Measurements from ENCODE around the gene PPP1R8.
"Not testable (repeated sequence)": the region's sequence is repeated elsewhere in the genome, so short reads cannot be mapped to it uniquely, and the experiment has no call there.

The PPP1R8 gene

DNA sequence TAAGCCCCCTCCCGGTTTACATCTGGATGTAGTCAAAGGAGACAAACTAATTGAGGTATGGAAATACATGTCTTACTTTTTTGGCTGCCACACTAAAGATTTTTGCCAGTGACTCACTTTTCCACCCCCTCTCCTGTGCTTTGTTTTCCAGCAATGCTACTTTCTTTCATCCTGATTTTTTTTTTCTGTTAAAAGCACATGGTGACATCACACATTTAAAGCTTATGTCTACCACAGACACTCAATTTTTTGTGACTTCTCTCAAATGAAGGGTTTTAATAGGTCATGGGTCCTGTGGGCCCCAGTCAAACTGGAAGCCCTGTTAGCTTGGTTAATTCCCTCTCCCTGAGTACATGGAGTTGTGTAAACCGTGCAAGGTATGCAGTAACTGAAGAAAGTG is 2.2 kb downstream of the PPP1R8 start:
- DNase-seq (ENCODE audit: low read depth in 2 of 2), result no peak

- DNase-seq (ENCODE audit: low read depth in 2 of 2), result no peak
Measured at GRCh38 chr1:27833470-27833869, 2.9 kb downstream of the PPP1R8 start.

- DNase-seq (ENCODE audit: low read depth in 2 of 2), result no peak
Measured at GRCh38 chr1:27835046-27835445, 4.5 kb downstream of the PPP1R8 start.

DNA sequence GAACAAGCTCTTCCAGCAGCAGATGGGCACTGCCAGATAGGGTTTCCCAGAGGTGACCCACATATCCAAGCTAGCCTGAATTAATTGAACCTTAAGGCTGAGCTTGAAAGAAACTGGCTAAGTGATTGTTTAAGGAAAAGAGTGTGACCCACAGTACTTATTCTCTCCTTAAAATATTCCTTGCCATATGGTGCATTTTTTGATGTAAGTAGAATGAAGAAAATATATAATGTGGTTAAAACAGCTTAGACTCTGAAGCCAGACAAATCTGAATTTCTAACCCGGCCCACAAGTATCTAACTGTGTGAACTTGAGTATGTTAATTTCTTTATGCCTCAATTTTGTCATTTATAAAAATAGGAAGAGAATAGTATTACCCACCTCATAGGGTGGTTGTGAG is 4.9 kb downstream of the PPP1R8 start:
- DNase-seq (ENCODE audit: low read depth in 2 of 2), result no peak

DNA sequence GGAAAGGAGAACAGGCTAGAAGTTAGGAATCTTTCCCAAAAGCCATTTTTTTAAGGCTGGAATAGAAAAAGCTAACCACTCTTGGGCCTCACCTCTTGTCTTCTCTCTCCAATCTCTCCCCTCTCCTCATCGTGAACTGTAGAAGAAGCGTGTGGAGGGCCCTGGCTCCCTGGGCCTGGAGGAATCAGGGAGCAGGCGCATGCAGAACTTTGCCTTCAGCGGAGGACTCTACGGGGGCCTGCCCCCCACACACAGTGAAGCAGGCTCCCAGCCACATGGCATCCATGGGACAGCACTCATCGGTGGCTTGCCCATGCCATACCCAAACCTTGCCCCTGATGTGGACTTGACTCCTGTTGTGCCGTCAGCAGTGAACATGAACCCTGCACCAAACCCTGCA is 19.4 kb downstream of the PPP1R8 start:
- no peak for DNase-seq (ENCODE audit: low read depth in 2 of 2)

DNA sequence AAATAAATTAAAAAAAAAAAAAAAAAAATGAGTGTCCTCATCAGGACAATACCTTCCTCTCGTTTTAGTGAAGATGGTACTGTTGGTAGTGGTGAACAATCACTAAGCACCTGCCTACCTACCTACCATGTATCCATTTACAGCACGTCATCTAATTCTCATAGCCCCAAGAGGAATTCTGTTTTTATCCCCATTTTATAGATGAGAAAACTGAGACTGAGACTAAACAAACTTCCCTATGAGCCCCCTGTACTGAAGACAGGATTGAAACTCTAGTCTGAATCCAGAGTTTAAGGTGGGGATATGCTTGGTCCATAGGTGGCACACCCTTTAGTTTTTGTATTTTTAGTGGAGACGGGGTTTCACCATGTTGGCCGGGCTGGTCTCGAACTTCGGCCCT is 24.5 kb downstream of the PPP1R8 start:
- no peak for DNase-seq (ENCODE audit: low read depth in 2 of 2)

DNA sequence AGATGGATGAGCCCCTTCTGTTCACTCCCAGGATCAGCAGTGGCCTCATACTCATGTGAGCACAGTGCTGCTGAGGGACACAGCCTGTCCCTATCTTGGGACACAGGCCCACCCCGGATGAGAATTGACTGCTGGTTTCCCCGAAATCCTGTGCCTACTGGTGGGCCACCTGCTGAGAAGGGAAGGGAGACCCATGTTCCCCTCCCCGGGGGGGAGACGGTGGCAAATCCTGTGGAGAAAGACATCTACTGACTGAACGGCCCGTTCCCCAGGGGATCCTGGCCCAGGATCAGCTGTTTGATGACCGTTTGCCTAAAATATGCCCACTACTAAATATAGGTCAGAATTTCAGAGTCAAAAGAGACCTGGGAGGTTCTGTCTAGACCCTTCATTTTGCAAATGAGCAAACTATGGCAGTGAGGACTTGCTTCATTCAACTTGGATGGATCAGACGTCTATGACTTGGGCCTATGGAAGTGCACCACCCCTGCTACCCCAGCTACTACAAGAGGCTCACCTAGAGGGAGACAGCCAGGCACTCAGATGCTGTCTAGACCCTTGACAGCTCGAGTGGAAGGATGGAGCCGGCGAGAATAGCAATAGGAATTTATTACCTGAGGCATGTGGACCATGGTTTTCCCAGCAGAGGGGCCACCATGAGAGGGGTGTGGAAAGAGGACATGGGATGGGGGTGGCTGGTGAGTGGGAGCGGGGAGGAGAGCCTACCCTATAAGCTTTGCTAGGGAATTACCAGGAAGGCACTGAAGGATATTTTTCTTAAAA is 26.2 kb downstream of the PPP1R8 start:
- DNase-seq (ENCODE audit: low read depth in 2 of 2), result no peak

GRCh38 chr1:27857552-27857951 is 27.0 kb downstream of the PPP1R8 start:
- not testable (repeated sequence) for DNase-seq (ENCODE audit: low read depth in 2 of 2)

DNA sequence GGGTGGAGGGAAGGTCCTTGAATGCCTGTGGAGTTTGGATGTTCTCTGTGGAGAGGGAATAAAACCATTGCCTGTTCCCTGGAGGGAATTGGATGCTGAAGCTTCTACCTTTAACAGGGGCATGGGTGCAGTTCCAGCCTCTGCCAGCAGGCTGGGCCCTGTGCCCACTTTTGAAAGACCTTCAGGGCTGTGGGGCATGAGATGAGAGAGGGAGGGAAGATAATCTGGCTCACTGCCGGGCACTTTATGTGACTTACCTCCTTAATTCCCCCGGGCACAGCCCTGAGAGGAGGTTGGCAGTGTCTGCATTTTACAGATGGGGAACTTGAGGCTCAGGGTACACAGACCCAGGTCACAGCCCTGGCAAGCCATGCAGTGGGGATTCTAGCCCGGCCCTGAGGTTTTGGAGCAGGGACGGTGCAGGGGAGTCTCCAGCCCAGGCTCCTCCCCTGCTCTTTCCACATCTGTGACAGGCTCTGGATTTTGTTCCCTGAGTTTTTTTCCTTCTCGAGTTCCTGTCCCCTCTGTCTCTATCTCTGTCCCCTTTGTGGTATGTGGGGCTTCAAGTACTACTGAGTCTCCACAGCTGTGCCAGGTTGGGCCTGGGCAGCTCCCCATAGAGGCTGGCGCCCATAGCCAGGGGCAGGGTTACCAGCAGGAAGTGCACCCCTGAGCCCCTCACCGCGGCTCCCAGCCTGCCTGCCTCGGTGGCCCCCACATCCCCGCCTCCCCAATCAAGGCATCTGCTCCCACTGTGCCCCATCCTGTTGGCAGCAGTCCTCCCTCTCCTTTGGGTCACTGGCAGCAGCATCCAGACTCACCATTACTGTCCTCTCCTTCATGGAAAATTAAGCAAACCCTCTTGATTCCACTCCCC is 27.7 kb downstream of the PPP1R8 start:
- peak; percentile 57 to 64 for DNase-seq (ENCODE audit: low read depth in 2 of 2)

DNA sequence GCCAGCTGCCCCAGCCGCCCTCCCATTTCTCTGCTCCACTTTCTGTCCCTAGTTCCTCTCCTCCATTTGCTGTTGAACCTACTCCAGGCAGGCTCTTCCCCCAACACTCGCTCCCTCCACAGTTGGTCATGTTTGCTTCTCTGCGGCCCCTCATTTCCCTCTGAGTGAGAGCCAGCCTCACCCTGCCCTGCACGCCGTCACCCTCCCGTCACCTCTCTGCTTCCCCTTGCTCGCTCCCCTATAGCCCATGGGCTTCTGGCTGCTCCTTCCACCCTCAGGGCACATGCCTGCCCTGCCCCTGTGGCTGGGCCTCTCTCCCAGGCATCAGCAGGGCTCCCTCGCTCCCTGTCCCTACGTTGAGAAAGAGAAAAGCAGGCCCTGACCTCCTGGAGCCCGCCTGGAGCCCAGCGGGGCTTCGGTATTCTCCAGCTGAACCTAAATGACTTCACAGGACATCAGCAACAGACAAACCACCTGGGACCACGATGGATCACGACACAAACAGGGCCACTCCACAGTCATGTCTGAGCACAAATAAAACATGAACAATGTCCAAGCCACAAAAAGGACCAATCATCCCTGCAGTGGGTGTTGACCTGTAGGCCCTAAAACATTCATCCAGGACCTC is 28.5 kb downstream of the PPP1R8 start:
- no peak for DNase-seq (ENCODE audit: low read depth in 2 of 2)

- DNase-seq (ENCODE audit: low read depth in 2 of 2), result no peak
Measured at GRCh38 chr1:27861436-27861835, 30.9 kb downstream of the PPP1R8 start.

DNA sequence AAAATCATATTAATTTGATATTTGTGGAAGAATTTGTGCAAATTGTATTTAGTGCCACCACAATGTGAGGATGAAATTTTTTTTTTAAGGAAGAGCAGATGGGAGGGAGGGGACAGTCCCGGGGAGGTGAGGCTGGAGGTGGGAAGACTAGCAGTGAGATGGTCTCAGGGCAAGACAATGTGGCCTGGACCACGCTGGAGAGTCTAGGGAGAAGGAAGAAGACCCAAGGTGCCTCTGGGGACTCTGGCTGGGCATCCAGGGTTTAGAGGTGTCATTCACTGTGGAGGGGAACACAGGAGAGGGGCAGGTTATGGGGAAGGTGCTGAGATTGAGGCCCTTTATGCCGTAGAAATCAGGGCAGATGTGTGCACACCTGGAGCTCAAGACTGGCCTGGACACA is 31.4 kb downstream of the PPP1R8 start:
- no peak for DNase-seq (ENCODE audit: low read depth in 2 of 2)

DNA sequence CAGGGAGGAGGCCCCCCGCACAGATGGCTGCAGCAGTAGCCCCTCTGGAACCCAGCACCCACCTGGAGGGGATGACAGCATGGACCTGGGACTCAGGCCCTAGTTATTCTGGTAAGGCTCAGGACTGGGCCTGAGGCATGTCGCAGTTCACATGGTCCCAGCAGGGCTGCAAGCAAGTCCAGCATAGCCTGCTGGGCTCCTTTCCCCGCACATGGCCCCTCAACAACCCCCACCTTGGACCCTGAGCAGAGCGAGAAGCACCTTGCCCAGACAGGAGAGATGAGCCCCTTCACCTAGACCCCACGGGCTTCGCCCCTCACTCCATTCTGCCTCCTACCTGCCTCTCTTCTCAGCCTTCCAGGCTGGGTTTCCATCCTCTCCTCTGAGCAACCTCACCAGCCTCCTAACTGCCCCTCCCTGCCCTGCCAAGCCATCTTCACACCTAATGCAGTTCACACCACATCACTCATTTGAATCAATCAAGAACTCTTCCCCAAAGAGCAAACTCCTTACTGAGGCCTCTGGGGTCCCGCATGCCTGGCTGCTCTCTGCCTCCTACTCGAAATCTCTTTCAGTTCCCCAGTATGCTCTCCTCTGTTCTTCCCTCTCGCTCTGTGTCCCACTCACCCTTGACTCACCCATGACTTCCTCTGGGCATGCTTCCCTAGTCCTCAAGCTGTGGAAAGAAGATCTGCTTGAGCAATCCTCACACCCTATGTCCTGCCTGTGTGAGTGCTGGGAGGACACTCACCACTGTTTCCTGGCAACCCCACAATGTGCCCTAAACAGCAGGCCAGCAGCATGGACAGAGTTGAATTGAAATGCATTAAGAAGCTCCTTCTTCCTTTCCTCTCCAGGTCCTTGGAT is 32.3 kb downstream of the PPP1R8 start:
- DNase-seq (ENCODE audit: low read depth in 2 of 2), result no peak

- DNase-seq (ENCODE audit: low read depth in 2 of 2), result no peak
Measured at GRCh38 chr1:27863538-27863915, 32.9 kb downstream of the PPP1R8 start.

DNA sequence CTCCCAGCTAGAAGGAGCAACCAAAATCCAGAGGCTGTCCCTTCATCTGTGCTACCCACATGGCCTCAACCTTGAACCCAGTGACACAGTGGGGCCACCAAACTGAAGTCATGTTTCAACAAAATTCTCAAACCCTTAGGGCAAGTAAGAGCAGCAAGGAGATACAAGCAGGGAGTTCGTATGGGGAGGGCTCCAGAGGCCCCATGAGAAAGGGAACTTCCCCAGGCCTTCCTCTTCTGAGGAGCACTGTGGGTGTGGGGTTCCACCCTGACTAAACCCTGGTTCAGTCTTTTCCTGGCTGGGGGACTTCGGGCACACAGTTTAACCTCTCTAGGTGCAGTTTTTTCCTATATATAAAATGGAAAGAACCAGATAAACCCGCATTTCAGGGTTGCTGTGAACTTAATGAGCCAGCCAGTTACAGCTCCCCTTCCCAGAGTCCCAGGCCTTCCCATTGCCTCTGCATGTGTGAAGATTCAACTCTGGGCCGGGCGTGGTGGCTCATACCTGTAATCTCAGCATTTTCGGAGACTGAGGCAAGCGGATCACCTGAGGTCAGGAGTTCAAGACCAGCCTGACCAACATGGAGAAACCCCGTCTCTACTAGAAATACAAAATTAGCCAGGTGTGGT is 33.8 kb downstream of the PPP1R8 start:
- no peak for DNase-seq (ENCODE audit: low read depth in 2 of 2)

GRCh38 chr1:27865821-27866220 is 35.2 kb downstream of the PPP1R8 start:
- DNase-seq (ENCODE audit: low read depth in 2 of 2), result no peak

GRCh38 chr1:27868556-27868931 is 38.0 kb downstream of the PPP1R8 start:
- DNase-seq (ENCODE audit: low read depth in 2 of 2), result no peak

GRCh38 chr1:27868932-27869718 is 38.5 kb downstream of the PPP1R8 start:
- DNase-seq (ENCODE audit: low read depth in 2 of 2), result peak; percentile 43 to 44

DNA sequence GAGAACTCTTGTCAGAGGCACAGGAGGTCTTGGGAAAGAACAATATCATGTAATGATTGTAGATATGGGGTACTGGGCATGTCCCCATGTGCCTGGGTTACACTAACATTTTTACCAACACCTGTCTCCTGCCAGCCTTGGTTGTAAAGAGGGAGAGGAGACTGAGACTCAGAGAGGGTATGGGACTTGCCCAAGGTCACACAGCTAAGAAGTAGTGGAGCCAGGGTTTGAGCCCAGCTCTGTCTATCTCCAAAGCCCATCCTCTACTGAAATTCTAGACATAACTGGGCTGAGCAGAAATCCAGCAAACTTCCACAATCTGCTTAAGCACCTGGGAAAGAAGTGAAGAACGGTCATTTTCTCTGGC is 39.1 kb downstream of the PPP1R8 start:
- DNase-seq (ENCODE audit: low read depth in 2 of 2), result no peak

GRCh38 chr1:27871076-27871475 is 40.5 kb downstream of the PPP1R8 start:
- DNase-seq (ENCODE audit: low read depth in 2 of 2), result not testable (repeated sequence)

All from stimulated activated CD8-positive, alpha-beta memory T cell treated with anti-CD3 and anti-CD28 coated beads, Interleukin-15, amount 100 ng/mL, for 4 hours (primary cell).